GM18520 (cell line): ENCODE data around the gene ZCCHC7.
"Not testable (repeated sequence)": the region's sequence is repeated elsewhere in the genome, so short reads cannot be mapped to it uniquely, and the experiment has no call there.

Experiments used
- ATAC-seq: cut with Tn5 transposase; IDR thresholded peaks from one replicate; pipeline ENCODE4 v1.9.1; 2021; ENCODE audit not compliant: unreplicated experiment

Gene ZCCHC7

GRCh38 chr9:37203456-37203855 lies 83.1 kb downstream of the ZCCHC7 start:
- not testable (repeated sequence) for ATAC-seq

- no peak for ATAC-seq
Observed at GRCh38 chr9:37206121-37206620, 85.8 kb downstream of the ZCCHC7 start.

GRCh38 chr9:37209431-37210386 lies 89.3 kb downstream of the ZCCHC7 start:
- no peak for ATAC-seq

- peak; percentile 34 for ATAC-seq
Observed at GRCh38 chr9:37210737-37211523, 90.6 kb downstream of the ZCCHC7 start.

GRCh38 chr9:37212435-37212834 lies 92.1 kb downstream of the ZCCHC7 start:
- no peak for ATAC-seq

GRCh38 chr9:37215381-37215780 lies 95.0 kb downstream of the ZCCHC7 start:
- ATAC-seq: no peak

- no peak for ATAC-seq
Observed at GRCh38 chr9:37215830-37216229, 95.5 kb downstream of the ZCCHC7 start.

GRCh38 chr9:37217161-37217560 lies 96.8 kb downstream of the ZCCHC7 start:
- no peak for ATAC-seq

- ATAC-seq: no peak
Observed at GRCh38 chr9:37218800-37219425, 98.5 kb downstream of the ZCCHC7 start.

- ATAC-seq: no peak
Observed at GRCh38 chr9:37220971-37221370, 100.6 kb downstream of the ZCCHC7 start.

- ATAC-seq: no peak
Observed at GRCh38 chr9:37221489-37222106, 101.2 kb downstream of the ZCCHC7 start.

- ATAC-seq: no peak
Observed at GRCh38 chr9:37229455-37229854, 109.1 kb downstream of the ZCCHC7 start.

GRCh38 chr9:37229882-37230482 lies 109.6 kb downstream of the ZCCHC7 start:
- no peak for ATAC-seq

- no peak for ATAC-seq
Observed at GRCh38 chr9:37236822-37237221, 116.4 kb downstream of the ZCCHC7 start.

GRCh38 chr9:37238122-37238521 lies 117.7 kb downstream of the ZCCHC7 start:
- ATAC-seq: no peak

- ATAC-seq: no peak
Observed at GRCh38 chr9:37239224-37239859, 119.0 kb downstream of the ZCCHC7 start.

- ATAC-seq: no peak
Observed at GRCh38 chr9:37239921-37240320, 119.5 kb downstream of the ZCCHC7 start.

GRCh38 chr9:37241340-37241739 lies 121.0 kb downstream of the ZCCHC7 start:
- ATAC-seq: no peak

- no peak for ATAC-seq
Observed at GRCh38 chr9:37242089-37242488, 121.7 kb downstream of the ZCCHC7 start.
